ENCODE data around the gene LOXHD1. TPM values are rescaled to one million over a fixed set of nuclear protein-coding genes. Genes with fewer than 3 reads are reported as not detected.

LOXHD1 gene
- total and polyA plus RNA-seq, 10 of the 15 experiments (the other 5 are each of a cell fraction or from before 2014, with no cell fraction given), result not detected

GRCh38 chr18:46700066-46700824 lies 43.2 kb upstream of the LOXHD1 start:
- ChIA-PET SMC1A (ENCODE audit: uncharacterized antibody, unreplicated experiment) (no interaction called here), RAD21 (ENCODE audit: unreplicated experiment) (no interaction called here), CTCF (no interaction called here), POLR2A (no interaction called here)
- ATAC-seq (no peak), FAIRE-seq (no peak), DNase-seq (ENCODE audit: low read depth, low spot score) (no peak)
- H3K27ac ChIP-seq (ENCODE audit: control insufficient read depth, insufficient read depth), result no peak overlapping the region
- no peaks in the 10 kb centered on the region for H3K36me3 ChIP-seq (ENCODE audit: control insufficient read depth in 2 of 2, insufficient read depth in 2 of 2, low read length in 1 of 2)
- no peak overlapping the region for H3K4me3 ChIP-seq
- peaks cover 0 to 4% of the 10 kb centered on the region in 2 experiments; a peak in 2 of 4 replicates for H3K27me3 ChIP-seq (replicated peaks in 1 of 2; ENCODE audit: control insufficient read depth in 2 of 2, insufficient read depth in 2 of 2, low read length in 1 of 2)
- 38% methylated on average over 5 of the region's 5 CpGs for WGBS (ENCODE audit: insufficient coverage, insufficient replicate concordance, low lambda C conversion rate, missing lambda C conversion rate)
- no peaks in the 10 kb centered on the region; the same call in 2 of the 3 replicates for H3K9me3 ChIP-seq (replicated peaks; ENCODE audit: control insufficient read depth, insufficient read depth, low read length)
- H3K4me1 ChIP-seq (ENCODE audit: control insufficient read depth, insufficient read depth, low read length), result no peaks in the 10 kb centered on the region
- in situ Hi-C loops (cut with MboI) (no loop called here), intact Hi-C loops (cut with micrococcal nuclease; ENCODE audit: unreplicated experiment) (no loop called here)
- H3K79me2 ChIP-seq (ENCODE audit: control insufficient read depth, insufficient read depth, low read length), result no peaks in the 10 kb centered on the region
- no peak overlapping the region for H3K4me2 ChIP-seq (ENCODE audit: control insufficient read depth, insufficient read depth)
- H4K20me1 ChIP-seq (ENCODE audit: control insufficient read depth, insufficient read depth), result no peaks in the 10 kb centered on the region
- no peak overlapping the region for H3K9ac ChIP-seq (ENCODE audit: control insufficient read depth, insufficient read depth, low read length)
- no peak for TF ChIP-seq TAF1 (IDR thresholded peaks at IDR 0.05; ENCODE audit: borderline replicate concordance, low read depth, low read length)
- no peak for TF ChIP-seq POLR2AphosphoS5 (IDR thresholded peaks at IDR 0.05; ENCODE audit: low read length)
- TF ChIP-seq REST (IDR thresholded peaks at IDR 0.05; ENCODE audit: low read depth, low read length), result no peak
- TF ChIP-seq E2F4 (IDR thresholded peaks at IDR 0.05; ENCODE audit: low read depth, low read length), result no peak
- no peak overlapping the region for H2AFZ ChIP-seq (ENCODE audit: control insufficient read depth, low read depth, low read length)
- BruUV-seq (replicated peaks), result no TSS peak

Measured in GM12878 (cell line).